Thymus (tissue), 11 donors: Measurements from ENCODE around the gene KRTDAP. TPM values are rescaled to one million over a fixed set of nuclear protein-coding genes. Genes with fewer than 3 reads are reported as not detected.

Experiments used
- DNase-seq, 9 donors: peaks; one replicate each; pipeline ENCODE4 v3.0.0-alpha.2; 2013; ENCODE audit warnings: low spot score in 9 of 9, low read depth in 6 of 9, missing footprints in 1 of 9
- H3K27ac ChIP-seq, 2 donors: one replicate each; pipeline ENCODE4 v1.5.1; 2013; ENCODE audit warnings: control low read depth in 1 of 2, low read depth in 1 of 2, low read length in 1 of 2, mild to moderate bottlenecking in 1 of 2, moderate library complexity in 1 of 2
- H3K27me3 ChIP-seq, 2 donors: one replicate each; pipeline ENCODE4 v1.5.1; 2013; ENCODE audit warnings: low read length in 1 of 2; ENCODE audit not compliant: control insufficient read depth in 2 of 2, insufficient read depth in 1 of 2
- H3K36me3 ChIP-seq, 2 donors: one replicate each; pipeline ENCODE4 v1.5.1; 2013; ENCODE audit warnings: low read length in 1 of 2, mild to moderate bottlenecking in 1 of 2, moderate library complexity in 1 of 2; ENCODE audit not compliant: control insufficient read depth in 2 of 2, insufficient read depth in 2 of 2
- H3K4me1 ChIP-seq, 2 donors: one replicate each; pipeline ENCODE4 v1.5.1; 2013; ENCODE audit warnings: low read length in 2 of 2; ENCODE audit not compliant: control insufficient read depth in 2 of 2, insufficient read depth in 2 of 2
- H3K4me3 ChIP-seq, 2 donors: one replicate each; pipeline ENCODE4 v1.5.1; 2013; ENCODE audit warnings: low read length in 2 of 2, control low read depth in 1 of 2, mild to moderate bottlenecking in 1 of 2
- H3K9me3 ChIP-seq, 2 donors: one replicate each; pipeline ENCODE4 v1.5.1; 2013; ENCODE audit warnings: low read length in 1 of 2, mild to moderate bottlenecking in 1 of 2; ENCODE audit not compliant: control insufficient read depth in 2 of 2, insufficient read depth in 1 of 2
- WGBS: extraction: QIAGEN DNeasy Blood & Tissue Kit; methylation state at CpG from one replicate; pipeline ENCODE4 v1.1.7; 2013; 5-methylcytosine and 5-hydroxymethylcytosine counted together
- polyA plus RNA-seq: library from polyadenylated mRNA; stranded (reverse); fragments of 200-250 nt; gene quantifications from one replicate; pipeline ENCODE4 v1.2.3, GENCODE V29; 2013
- total RNA-seq: library from RNA; stranded (reverse); fragments of 120-200 nt; gene quantifications from one replicate; pipeline ENCODE4 v1.2.4, GENCODE V29; 2013
- donor health status: healthy.

KRTDAP gene
- total and polyA plus RNA-seq, 2 donors, result 7.9 to 523 TPM

- H3K4me1 ChIP-seq, result peaks cover 0 to 27% of the 10 kb centered on the region in 2 donors
- H3K27ac ChIP-seq, result peak overlapping the region in 1 of 2 donors; percentile 45
- H3K4me3 ChIP-seq, result no peak overlapping the region
- H3K9me3 ChIP-seq, result no peaks in the 10 kb centered on the region
- H3K36me3 ChIP-seq, result no peaks in the 10 kb centered on the region
- H3K27me3 ChIP-seq, result no peaks in the 10 kb centered on the region
- no peak for DNase-seq
- WGBS, result 95% methylated on average over 5 of the region's 5 CpGs
Observed at GRCh38 chr19:35457173-35457572, 33.1 kb downstream of the KRTDAP start.

GRCh38 chr19:35455616-35456201 is 34.6 kb downstream of the KRTDAP start:
- no peaks in the 10 kb centered on the region for H3K36me3 ChIP-seq
- H3K4me1 ChIP-seq, result peaks cover 0 to 30% of the 10 kb centered on the region in 2 donors
- H3K9me3 ChIP-seq, result no peaks in the 10 kb centered on the region
- 67% methylated on average over 3 of the region's 3 CpGs for WGBS
- no peak for DNase-seq
- no peak overlapping the region for H3K27ac ChIP-seq
- no peak overlapping the region for H3K4me3 ChIP-seq
- no peaks in the 10 kb centered on the region for H3K27me3 ChIP-seq

GRCh38 chr19:35454663-35455062 is 35.6 kb downstream of the KRTDAP start:
- Histone ChIP-seq H3K36me3 (no peaks in the 10 kb centered on the region), H3K4me1 (peaks cover 0 to 27% of the 10 kb centered on the region in 2 donors), H3K27me3 (peaks cover under 1 to 8% of the 10 kb centered on the region in 2 donors), H3K4me3 (no peak overlapping the region), H3K27ac (no peak overlapping the region), H3K9me3 (no peaks in the 10 kb centered on the region)
- 95% methylated on average over 2 of the region's 2 CpGs for WGBS
- DNase-seq, result no peak

- no peak for DNase-seq
- Histone ChIP-seq H3K4me3 (no peak overlapping the region), H3K27me3 (peaks cover 3 to 23% of the 10 kb centered on the region in 2 donors), H3K27ac (no peak overlapping the region), H3K4me1 (peaks cover 0 to 13% of the 10 kb centered on the region in 2 donors), H3K36me3 (no peaks in the 10 kb centered on the region), H3K9me3 (no peaks in the 10 kb centered on the region)
- WGBS, result 45% methylated on average over 7 of the region's 7 CpGs
Observed at GRCh38 chr19:35451338-35452096, 38.7 kb downstream of the KRTDAP start.

- Histone ChIP-seq H3K4me1 (peaks cover 0 to 13% of the 10 kb centered on the region in 2 donors), H3K27me3 (peaks cover 3 to 23% of the 10 kb centered on the region in 2 donors), H3K9me3 (no peaks in the 10 kb centered on the region), H3K36me3 (no peaks in the 10 kb centered on the region), H3K4me3 (no peak overlapping the region), H3K27ac (no peak overlapping the region)
- no peak for DNase-seq
- 92% methylated on average over 27 of the region's 27 CpGs for WGBS
Observed at GRCh38 chr19:35449359-35450043, 40.8 kb downstream of the KRTDAP start.

- peaks cover 0 to 13% of the 10 kb centered on the region in 2 donors for H3K4me1 ChIP-seq
- DNase-seq, result no peak
- 90% methylated on average over 12 of the region's 12 CpGs for WGBS
- no peaks in the 10 kb centered on the region for H3K9me3 ChIP-seq
- H3K36me3 ChIP-seq, result no peaks in the 10 kb centered on the region
- H3K4me3 ChIP-seq, result no peak within 1 kb of the TSS
- peaks cover 3 to 23% of the 10 kb centered on the region in 2 donors for H3K27me3 ChIP-seq
- H3K27ac ChIP-seq, result peak within 1 kb of the TSS in 1 of 2 donors; percentile 15
Observed at GRCh38 chr19:35447606-35448469, 42.4 kb downstream of the KRTDAP start, which contains the start of gene FFAR2. Gene FFAR2 (plus strand): TSS chr19:35448257. CDS start chr19:35449715, 1,458 bp downstream.

GRCh38 chr19:35445826-35446593 is 44.3 kb downstream of the KRTDAP start:
- Histone ChIP-seq H3K4me3 (no peak overlapping the region), H3K4me1 (peaks cover 0 to 5% of the 10 kb centered on the region in 2 donors), H3K27ac (no peak overlapping the region), H3K36me3 (no peaks in the 10 kb centered on the region), H3K27me3 (peaks cover 3 to 23% of the 10 kb centered on the region in 2 donors), H3K9me3 (no peaks in the 10 kb centered on the region)
- WGBS, result 86% methylated on average over 21 of the region's 21 CpGs
- no peak for DNase-seq

- WGBS, result 93% methylated on average over 1 of the region's 1 CpG
- Histone ChIP-seq H3K4me3 (no peak overlapping the region), H3K9me3 (no peaks in the 10 kb centered on the region), H3K36me3 (no peaks in the 10 kb centered on the region), H3K27ac (no peak overlapping the region), H3K27me3 (peaks cover 3 to 16% of the 10 kb centered on the region in 2 donors), H3K4me1 (peaks cover 0 to 5% of the 10 kb centered on the region in 2 donors)
- no peak for DNase-seq
Observed at GRCh38 chr19:35444735-35445134, 45.5 kb downstream of the KRTDAP start.
